ENCODE results near the gene RNF4.
A peak's percentile ranks its signal among the peaks of the same experiment; 100 is the strongest.

RNF4 gene

GRCh38 chr4:2437475-2438215 is 31.3 kb upstream of the RNF4 start:
- DNase-seq (ENCODE audit: low spot score) = no peak

GRCh38 chr4:2438822-2439718 is 29.8 kb upstream of the RNF4 start:
- DNase-seq (ENCODE audit: low spot score) = no peak

GRCh38 chr4:2441393-2442174 is 27.3 kb upstream of the RNF4 start:
- DNase-seq (ENCODE audit: low spot score) = peak; percentile 28

GRCh38 chr4:2442175-2442993 is 26.5 kb upstream of the RNF4 start:
- no peak for DNase-seq (ENCODE audit: low spot score)

- no peak for DNase-seq (ENCODE audit: low spot score)
Observed at GRCh38 chr4:2443061-2443730, 25.7 kb upstream of the RNF4 start.

- no peak for DNase-seq (ENCODE audit: low spot score)
Observed at GRCh38 chr4:2443956-2444740, 24.8 kb upstream of the RNF4 start.

GRCh38 chr4:2445130-2445529 is 23.8 kb upstream of the RNF4 start:
- no peak for DNase-seq (ENCODE audit: low spot score)

- DNase-seq (ENCODE audit: low spot score) = no peak
Observed at GRCh38 chr4:2445571-2445970, 23.3 kb upstream of the RNF4 start.

- no peak for DNase-seq (ENCODE audit: low spot score)
Observed at GRCh38 chr4:2446656-2447564, 22.0 kb upstream of the RNF4 start.

- DNase-seq (ENCODE audit: low spot score) = no peak
Observed at GRCh38 chr4:2448589-2448988, 20.3 kb upstream of the RNF4 start.

- no peak for DNase-seq (ENCODE audit: low spot score)
Observed at GRCh38 chr4:2449051-2449450, 19.9 kb upstream of the RNF4 start.

- DNase-seq (ENCODE audit: low spot score) = no peak
Observed at GRCh38 chr4:2449511-2450392, 19.2 kb upstream of the RNF4 start.

- DNase-seq (ENCODE audit: low spot score) = no peak
Observed at GRCh38 chr4:2450394-2451035, 18.4 kb upstream of the RNF4 start.

GRCh38 chr4:2451036-2451520 is 17.8 kb upstream of the RNF4 start:
- no peak for DNase-seq (ENCODE audit: low spot score)

- no peak for DNase-seq (ENCODE audit: low spot score)
Observed at GRCh38 chr4:2451821-2452785, 16.8 kb upstream of the RNF4 start.

All from LoVo (cell line).